ENCODE measurements around the gene PCDHA7. TPM values are rescaled to one million over a fixed set of nuclear protein-coding genes. Genes with fewer than 3 reads are reported as not detected.
"Not testable (repeated sequence)": the region's sequence is repeated elsewhere in the genome, so short reads cannot be mapped to it uniquely, and the experiment has no call there.

Gene PCDHA7
- total RNA-seq, 1 donor from 2014 or later, result 0.15 TPM

DNA sequence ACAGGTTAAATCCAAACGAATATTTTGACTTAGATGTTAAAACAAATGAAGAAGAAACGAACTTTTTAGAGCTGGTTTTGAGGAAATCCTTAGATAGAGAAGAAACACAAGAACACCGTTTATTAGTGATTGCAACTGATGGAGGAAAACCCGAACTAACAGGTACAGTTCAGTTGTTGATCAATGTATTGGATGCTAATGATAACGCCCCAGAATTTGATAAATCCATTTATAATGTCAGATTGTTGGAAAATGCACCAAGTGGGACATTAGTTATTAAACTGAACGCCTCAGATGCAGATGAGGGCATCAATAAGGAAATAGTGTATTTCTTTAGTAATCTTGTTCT lies 11.8 kb upstream of the PCDHA7 start:
- Histone ChIP-seq H3K27ac (no peak overlapping the region), H3K4me3 (no peak overlapping the region), H3K27me3 (ENCODE audit: low read depth) (peaks cover 18% of the 10 kb centered on the region), H3K9me3 (no peaks in the 10 kb centered on the region), H3K36me3 (no peaks in the 10 kb centered on the region), H3K4me1 (no peaks in the 10 kb centered on the region)
- intact Hi-C loops (cut with DNase I), result no loop called here
- TF ChIP-seq, protein P1, sequence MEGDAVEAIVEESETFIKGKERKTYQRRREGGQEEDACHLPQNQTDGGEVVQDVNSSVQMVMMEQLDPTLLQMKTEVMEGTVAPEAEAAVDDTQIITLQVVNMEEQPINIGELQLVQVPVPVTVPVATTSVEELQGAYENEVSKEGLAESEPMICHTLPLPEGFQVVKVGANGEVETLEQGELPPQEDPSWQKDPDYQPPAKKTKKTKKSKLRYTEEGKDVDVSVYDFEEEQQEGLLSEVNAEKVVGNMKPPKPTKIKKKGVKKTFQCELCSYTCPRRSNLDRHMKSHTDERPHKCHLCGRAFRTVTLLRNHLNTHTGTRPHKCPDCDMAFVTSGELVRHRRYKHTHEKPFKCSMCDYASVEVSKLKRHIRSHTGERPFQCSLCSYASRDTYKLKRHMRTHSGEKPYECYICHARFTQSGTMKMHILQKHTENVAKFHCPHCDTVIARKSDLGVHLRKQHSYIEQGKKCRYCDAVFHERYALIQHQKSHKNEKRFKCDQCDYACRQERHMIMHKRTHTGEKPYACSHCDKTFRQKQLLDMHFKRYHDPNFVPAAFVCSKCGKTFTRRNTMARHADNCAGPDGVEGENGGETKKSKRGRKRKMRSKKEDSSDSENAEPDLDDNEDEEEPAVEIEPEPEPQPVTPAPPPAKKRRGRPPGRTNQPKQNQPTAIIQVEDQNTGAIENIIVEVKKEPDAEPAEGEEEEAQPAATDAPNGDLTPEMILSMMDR (IDR thresholded peaks at IDR 0.05), result no peak
- DNase-seq (no peak), ATAC-seq (no peak)

DNA sequence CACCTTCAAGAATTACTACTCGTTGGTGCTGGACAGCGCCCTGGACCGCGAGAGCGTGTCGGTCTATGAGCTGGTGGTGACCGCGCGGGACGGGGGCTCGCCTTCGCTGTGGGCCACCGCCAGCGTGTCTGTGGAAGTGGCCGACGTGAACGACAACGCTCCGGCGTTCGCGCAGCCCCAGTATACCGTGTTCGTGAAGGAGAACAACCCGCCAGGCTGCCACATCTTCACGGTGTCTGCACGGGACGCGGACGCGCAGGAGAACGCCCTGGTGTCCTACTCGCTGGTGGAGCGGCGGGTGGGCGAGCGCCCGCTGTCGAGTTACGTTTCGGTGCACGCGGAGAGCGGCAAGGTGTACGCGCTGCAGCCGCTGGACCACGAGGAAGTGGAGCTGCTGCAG lies 11.1 kb upstream of the PCDHA7 start:
- H3K36me3 ChIP-seq; H3K27ac ChIP-seq; H3K4me3 ChIP-seq; DNase-seq; H3K9me3 ChIP-seq; ATAC-seq; intact Hi-C loops (cut with DNase I); H3K4me1 ChIP-seq: not testable (repeated sequence)
- H3K27me3 ChIP-seq (ENCODE audit: low read depth), result peaks cover 21% of the 10 kb centered on the region

DNA sequence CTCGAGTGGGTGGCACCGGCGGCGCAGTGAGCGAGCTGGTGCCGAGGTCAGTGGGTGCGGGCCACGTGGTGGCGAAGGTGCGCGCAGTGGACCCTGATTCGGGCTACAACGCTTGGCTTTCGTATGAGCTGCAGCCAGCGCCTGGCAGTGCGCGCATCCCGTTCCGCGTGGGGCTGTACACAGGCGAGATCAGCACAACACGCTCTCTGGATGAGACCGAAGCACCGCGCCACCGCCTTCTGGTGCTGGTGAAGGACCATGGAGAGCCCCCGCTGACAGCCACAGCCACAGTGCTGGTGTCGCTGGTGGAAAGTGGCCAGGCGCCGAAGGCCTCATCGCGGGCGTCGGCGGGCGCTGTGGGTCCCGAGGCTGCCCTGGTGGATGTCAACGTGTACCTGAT lies 10.6 kb upstream of the PCDHA7 start:
- TF ChIP-seq, protein P1 (IDR thresholded peaks at IDR 0.05), result no peak
- Histone ChIP-seq H3K4me1 (no peaks in the 10 kb centered on the region), H3K4me3 (no peak overlapping the region), H3K36me3 (no peaks in the 10 kb centered on the region), H3K27ac (no peak overlapping the region), H3K27me3 (ENCODE audit: low read depth) (peaks cover 26% of the 10 kb centered on the region), H3K9me3 (peaks cover 7% of the 10 kb centered on the region)
- ATAC-seq (no peak), DNase-seq (no peak)
- intact Hi-C loops (cut with DNase I), result no loop called here

GRCh38 chr5:140827704-140828361 lies 6.2 kb upstream of the PCDHA7 start, which contains the start of gene PCDHA6:
Gene PCDHA6 (plus strand): TSS chr5:140827960. CDS start chr5:140828092, 132 bp downstream.
- ATAC-seq, result no peak
- no peak within 1 kb of the TSS for H3K4me3 ChIP-seq
- peaks cover 19% of the 10 kb centered on the region for H3K9me3 ChIP-seq
- H3K4me1 ChIP-seq, result no peaks in the 10 kb centered on the region
- TF ChIP-seq, protein P1 (IDR thresholded peaks at IDR 0.05), result no peak
- DNase-seq, result no peak
- H3K27ac ChIP-seq, result no peak within 1 kb of the TSS
- H3K36me3 ChIP-seq, result no peaks in the 10 kb centered on the region
- intact Hi-C loops (cut with DNase I), result no loop called here
- peaks cover 28% of the 10 kb centered on the region for H3K27me3 ChIP-seq (ENCODE audit: low read depth)

DNA sequence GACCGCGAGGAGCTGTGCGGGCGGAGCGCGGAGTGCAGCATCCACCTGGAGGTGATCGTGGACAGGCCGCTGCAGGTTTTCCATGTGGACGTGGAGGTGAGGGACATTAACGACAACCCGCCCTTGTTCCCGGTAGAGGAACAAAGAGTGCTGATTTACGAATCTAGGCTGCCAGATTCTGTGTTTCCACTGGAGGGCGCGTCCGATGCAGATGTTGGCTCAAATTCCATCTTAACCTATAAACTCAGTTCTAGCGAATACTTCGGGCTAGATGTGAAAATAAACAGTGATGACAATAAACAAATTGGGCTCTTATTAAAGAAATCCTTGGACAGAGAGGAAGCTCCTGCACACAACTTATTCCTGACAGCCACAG lies 5.7 kb upstream of the PCDHA7 start:
- DNase-seq (no peak), ATAC-seq (no peak)
- no peaks in the 10 kb centered on the region for H3K36me3 ChIP-seq
- TF ChIP-seq, protein P1 (IDR thresholded peaks at IDR 0.05), result no peak
- peaks cover 19% of the 10 kb centered on the region for H3K9me3 ChIP-seq
- peaks cover 28% of the 10 kb centered on the region for H3K27me3 ChIP-seq (ENCODE audit: low read depth)
- intact Hi-C loops (cut with DNase I), result no loop called here
- no peaks in the 10 kb centered on the region for H3K4me1 ChIP-seq
- H3K27ac ChIP-seq, result no peak overlapping the region
- no peak overlapping the region for H3K4me3 ChIP-seq

DNA sequence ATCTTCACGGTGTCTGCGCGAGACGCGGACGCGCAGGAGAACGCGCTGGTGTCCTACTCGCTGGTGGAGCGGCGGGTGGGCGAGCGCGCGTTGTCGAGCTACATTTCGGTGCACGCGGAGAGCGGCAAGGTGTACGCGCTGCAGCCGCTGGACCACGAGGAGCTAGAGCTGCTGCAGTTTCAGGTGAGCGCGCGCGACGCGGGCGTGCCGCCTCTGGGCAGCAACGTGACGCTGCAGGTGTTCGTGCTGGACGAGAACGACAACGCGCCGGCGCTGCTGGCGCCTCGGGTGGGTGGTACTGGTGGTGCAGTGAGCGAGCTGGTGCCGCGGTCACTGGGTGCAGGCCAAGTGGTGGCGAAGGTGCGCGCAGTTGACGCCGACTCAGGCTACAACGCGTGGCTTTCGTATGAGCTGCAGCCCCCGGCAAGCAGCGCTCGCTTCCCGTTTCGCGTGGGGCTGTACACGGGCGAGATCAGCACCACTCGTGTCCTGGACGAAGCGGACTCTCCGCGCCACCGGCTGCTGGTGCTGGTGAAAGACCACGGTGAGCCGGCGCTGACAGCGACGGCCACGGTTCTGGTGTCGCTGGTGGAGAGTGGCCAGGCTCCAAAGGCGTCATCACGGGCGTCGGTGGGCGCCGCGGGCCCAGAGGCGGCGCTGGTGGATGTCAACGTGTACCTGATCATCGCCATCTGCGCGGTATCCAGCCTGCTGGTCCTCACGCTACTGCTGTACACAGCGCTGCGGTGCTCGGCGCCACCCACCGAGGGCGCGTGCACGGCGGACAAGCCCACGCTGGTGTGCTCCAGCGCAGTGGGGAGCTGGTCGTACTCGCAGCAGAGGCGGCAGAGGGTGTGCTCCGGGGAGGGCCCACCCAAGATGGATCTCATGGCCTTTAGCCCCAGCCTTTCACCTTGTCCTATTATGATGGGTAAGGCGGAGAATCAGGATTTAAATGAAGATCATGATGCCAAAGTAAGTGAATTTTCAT lies 4.3 kb upstream of the PCDHA7 start:
- intact Hi-C loops (cut with DNase I); H3K27ac ChIP-seq; H3K4me1 ChIP-seq; DNase-seq; H3K36me3 ChIP-seq; ATAC-seq; H3K4me3 ChIP-seq: not testable (repeated sequence)
- Histone ChIP-seq H3K27me3 (ENCODE audit: low read depth) (peaks cover 32% of the 10 kb centered on the region), H3K9me3 (peaks cover 21% of the 10 kb centered on the region)

GRCh38 chr5:140834439-140835008 lies 455 bp downstream of the PCDHA7 start:
- Histone ChIP-seq H3K9me3 (peaks cover 15% of the 10 kb centered on the region), H3K27me3 (ENCODE audit: low read depth) (peaks cover 27% of the 10 kb centered on the region), H3K4me3 (peak overlapping the region; percentile 28)
- DNase-seq; H3K36me3 ChIP-seq; ATAC-seq; intact Hi-C loops (cut with DNase I); H3K4me1 ChIP-seq; H3K27ac ChIP-seq: not testable (repeated sequence)

All from lower lobe of right lung (tissue), 2 donors.